SJSA1 (cell line): Measurements from ENCODE around the gene ISYNA1. TPM values are rescaled to one million over a fixed set of nuclear protein-coding genes. Genes with fewer than 3 reads are reported as not detected.

ENCODE experiments used
- DNase-seq, 2 experiments: peaks; one replicate each; pipeline ENCODE4 v3.0.0-alpha.2; 2015 to 2020; ENCODE audit warnings: low spot score in 2 of 2, low read depth in 1 of 2
- H3K27ac ChIP-seq: fragments of 250-450 bp; sonication (Bioruptor Pico); 2 replicates; pipeline ENCODE4 v1.5.1; 2020; ENCODE audit warnings: mild to moderate bottlenecking, moderate library complexity
- H3K27me3 ChIP-seq: fragments of 250-450 bp; sonication (Bioruptor Pico); replicated peaks from 2 replicates; pipeline ENCODE4 v1.5.1; 2020; ENCODE audit warnings: mild to moderate bottlenecking, moderate library complexity
- H3K36me3 ChIP-seq: fragments of 250-450 bp; sonication (Bioruptor Pico); 2 replicates; pipeline ENCODE4 v1.5.1; 2020; ENCODE audit warnings: mild to moderate bottlenecking
- H3K4me1 ChIP-seq: fragments of 250-450 bp; sonication (Bioruptor Pico); replicated peaks from 2 replicates; pipeline ENCODE4 v1.6.1; 2021; ENCODE audit warnings: mild to moderate bottlenecking
- H3K4me3 ChIP-seq: fragments of 250-450 bp; sonication (Bioruptor Pico); 2 replicates; pipeline ENCODE4 v1.5.1; 2020; ENCODE audit warnings: mild to moderate bottlenecking
- H3K9me3 ChIP-seq: fragments of 250-450 bp; sonication (Bioruptor Pico); replicated peaks from 2 replicates; pipeline ENCODE4 v1.5.1; 2020; ENCODE audit warnings: mild to moderate bottlenecking
- total RNA-seq: library from RNA; depleted of rRNA; stranded (reverse); fragments of >200 nt; shearing (Covaris generic); gene quantifications from 2 replicates; pipeline ENCODE4 v1.2.3, GENCODE V29; 2014; rRNA removed

Gene ISYNA1
- total RNA-seq, 1 experiment from 2014 or later = 2.0 TPM

- Histone ChIP-seq H3K27me3 (no peaks in the 10 kb centered on the region), H3K4me3 (no peak overlapping the region), H3K36me3 (peaks cover 7% of the 10 kb centered on the region), H3K4me1 (peaks cover 26% of the 10 kb centered on the region), H3K27ac (no peak overlapping the region), H3K9me3 (0 out of 2 replicates have a peak, but pooled peaks cover 5% of the 10 kb centered on the region)
- DNase-seq = no peak
Observed at GRCh38 chr19:18388100-18388959, 49.6 kb downstream of the ISYNA1 start.

- H3K27ac ChIP-seq = no peak overlapping the region
- H3K4me3 ChIP-seq = peak overlapping the region; percentile 32
- H3K4me1 ChIP-seq = peaks cover 26% of the 10 kb centered on the region
- H3K27me3 ChIP-seq = no peaks in the 10 kb centered on the region
- 0 out of 2 replicates have a peak, but pooled peaks cover 5% of the 10 kb centered on the region for H3K9me3 ChIP-seq
- no peak for DNase-seq
- H3K36me3 ChIP-seq = peaks cover 7% of the 10 kb centered on the region
Observed at GRCh38 chr19:18386543-18387271, 51.2 kb downstream of the ISYNA1 start.

- Histone ChIP-seq H3K27me3 (no peaks in the 10 kb centered on the region), H3K9me3 (0 out of 2 replicates have a peak, but pooled peaks cover 5% of the 10 kb centered on the region), H3K36me3 (peaks cover 7% of the 10 kb centered on the region), H3K27ac (no peak within 1 kb of the TSS), H3K4me1 (peaks cover 26% of the 10 kb centered on the region), H3K4me3 (peak within 1 kb of the TSS; percentile 32)
- DNase-seq = peak in 1 of 2 experiments; percentile 69
Observed at GRCh38 chr19:18385675-18386542, 52.0 kb downstream of the ISYNA1 start, which contains the start of gene GDF15. Gene GDF15 (plus strand): TSS chr19:18386158. CDS start chr19:18386190, 32 bp downstream.

- DNase-seq = no peak
- no peak overlapping the region for H3K27ac ChIP-seq
- H3K9me3 ChIP-seq = 0 out of 2 replicates have a peak, but pooled peaks cover 5% of the 10 kb centered on the region
Observed at GRCh38 chr19:18385359-18385674, 52.6 kb downstream of the ISYNA1 start.

GRCh38 chr19:18384775-18385174 lies 53.2 kb downstream of the ISYNA1 start:
- no peak for DNase-seq
- Histone ChIP-seq H3K27me3 (no peaks in the 10 kb centered on the region), H3K4me1 (peaks cover 26% of the 10 kb centered on the region), H3K4me3 (no peak overlapping the region), H3K27ac (no peak overlapping the region), H3K9me3 (0 out of 2 replicates have a peak, but pooled peaks cover 5% of the 10 kb centered on the region), H3K36me3 (peaks cover 7% of the 10 kb centered on the region)

More at GRCh38 chr19:18385359-18385674, 52.6 kb downstream of the ISYNA1 start:
- Histone ChIP-seq H3K4me1 (peaks cover 26% of the 10 kb centered on the region), H3K27me3 (no peaks in the 10 kb centered on the region), H3K36me3 (peaks cover 7% of the 10 kb centered on the region), H3K4me3 (no peak overlapping the region)

Other genes starting within 250 kb of the ISYNA1 start
- gene MPV17L2, start 244.9 kb downstream of the ISYNA1 start, total RNA-seq = 42.3 and 52.0 TPM in 2 replicates
- 1.2 and 3.4 TPM in 2 replicates for gene RAB3A, start 234.1 kb downstream of the ISYNA1 start, total RNA-seq
- gene PDE4C, start 211.7 kb downstream of the ISYNA1 start, total RNA-seq = not detected in 2 replicates
- 0.13 and 0.22 TPM in 2 replicates for gene IQCN, start 163.7 kb downstream of the ISYNA1 start, total RNA-seq
- gene JUND, start 156.5 kb downstream of the ISYNA1 start, total RNA-seq = 17.2 and 69.6 TPM in 2 replicates
- gene LSM4, start 115.1 kb downstream of the ISYNA1 start, total RNA-seq = 395 and 478 TPM in 2 replicates
- 5.7 and 9.0 TPM in 2 replicates for gene PGPEP1, start 97.5 kb downstream of the ISYNA1 start, total RNA-seq
- gene GDF15, start 52.0 kb downstream of the ISYNA1 start, total RNA-seq = 12.4 and 21.9 TPM in 2 replicates
- not detected in 2 replicates for gene LRRC25, start 40.5 kb downstream of the ISYNA1 start, total RNA-seq
- 18.9 and 43.4 TPM in 2 replicates for gene SSBP4, start 18.7 kb downstream of the ISYNA1 start, total RNA-seq
- 14.3 and 14.8 TPM in 2 replicates for gene ELL, start 83.9 kb upstream of the ISYNA1 start, total RNA-seq
- gene FKBP8, start 105.4 kb upstream of the ISYNA1 start, total RNA-seq = 212 and 288 TPM in 2 replicates
- 88.0 and 89.8 TPM in 2 replicates for gene KXD1, start 119.7 kb upstream of the ISYNA1 start, total RNA-seq
- gene UBA52, start 133.7 kb upstream of the ISYNA1 start, total RNA-seq = 745 and 1,061 TPM in 2 replicates
- 84.0 and 198 TPM in 2 replicates for gene REX1BD, start 150.7 kb upstream of the ISYNA1 start, total RNA-seq
- 21.3 and 26.7 TPM in 2 replicates for gene CRLF1, start 168.7 kb upstream of the ISYNA1 start, total RNA-seq
- not detected in 2 replicates for gene TMEM59L, start 174.7 kb upstream of the ISYNA1 start, total RNA-seq
- gene KLHL26, start 198.9 kb upstream of the ISYNA1 start, total RNA-seq = 3.3 and 5.8 TPM in 2 replicates
- 1.3 and 2.5 TPM in 2 replicates for gene CRTC1, start 245.5 kb upstream of the ISYNA1 start, total RNA-seq